AG09309 (cell line): Measurements from ENCODE around the gene CCL19.

Experiments
- DNase-seq: peaks from one replicate; pipeline ENCODE4 v3.0.0-alpha.2; 2010; ENCODE audit warnings: low read depth
- H3K4me3 ChIP-seq: 2 replicates; pipeline ENCODE4 v1.5.1; 2011; ENCODE audit warnings: mild to moderate bottlenecking, low read depth, low read length, moderate library complexity; ENCODE audit not compliant: control insufficient read depth
- CTCF ChIP-seq: IDR thresholded peaks from 2 replicates; pipeline ENCODE4 v1.5.1; 2011; ENCODE audit warnings: mild to moderate bottlenecking, low read depth, low read length, inconsistent platforms; ENCODE audit not compliant: insufficient read depth, control insufficient read depth; ENCODE audit errors: missing control alignments

The CCL19 gene

GRCh38 chr9:34648673-34649072 is 42.4 kb downstream of the CCL19 start:
- DNase-seq: no peak
- no peak overlapping the region for H3K4me3 ChIP-seq
- TF ChIP-seq CTCF: no peak

GRCh38 chr9:34647651-34648050 is 43.4 kb downstream of the CCL19 start:
- no peak for DNase-seq
- TF ChIP-seq CTCF: no peak
- H3K4me3 ChIP-seq: peak overlapping the region; percentile 76

GRCh38 chr9:34647084-34647403 is 44.0 kb downstream of the CCL19 start:
- peak overlapping the region; percentile 76 for H3K4me3 ChIP-seq
- no peak for TF ChIP-seq CTCF
- DNase-seq: no peak

GRCh38 chr9:34646211-34647083 is 44.6 kb downstream of the CCL19 start, which contains the start of gene GALT:
Gene GALT, plus strand, starts transcription at chr9:34646675. Its CDS starts 30 bp downstream, at chr9:34646705.
- H3K4me3 ChIP-seq: peak within 1 kb of the TSS; percentile 76
- peak; percentile 58 for TF ChIP-seq CTCF

GRCh38 chr9:34644766-34645314 is 46.2 kb downstream of the CCL19 start:
- no peak for DNase-seq
- H3K4me3 ChIP-seq: no peak overlapping the region
- no peak for TF ChIP-seq CTCF

More at GRCh38 chr9:34646211-34647083, 44.6 kb downstream of the CCL19 start, which contains the start of gene GALT:
- peak; percentile 46 for DNase-seq

GRCh38 chr9:34642679-34643078 is 48.4 kb downstream of the CCL19 start:
- H3K4me3 ChIP-seq: no peak overlapping the region
- no peak for DNase-seq
- TF ChIP-seq CTCF: no peak
